Measurements from ENCODE around the gene ZNF48.

Gene ZNF48

GRCh38 chr16:30377812-30378235, 17.4 kb upstream of the ZNF48 start:
- H3K9ac ChIP-seq: peak overlapping the region; percentile 98
- no peaks in the 10 kb centered on the region for H3K27me3 ChIP-seq (ENCODE audit: control insufficient read depth, insufficient read depth, low read length)
- no peaks in the 10 kb centered on the region for H3K79me2 ChIP-seq
- H3K27ac ChIP-seq: peak overlapping the region; percentile 100
- peak overlapping the region; percentile 98 for H3K4me3 ChIP-seq (ENCODE audit: low read depth, low read length)
- peak overlapping the region; percentile 100 for H3K4me2 ChIP-seq (ENCODE audit: low read length)
- no peaks in the 10 kb centered on the region for H3K36me3 ChIP-seq (ENCODE audit: control insufficient read depth, insufficient read depth, low read length)
- H3K9me3 ChIP-seq (ENCODE audit: control insufficient read depth, low read length): no peaks in the 10 kb centered on the region
- TF ChIP-seq CTCF (IDR thresholded peaks at IDR 0.05): no peak
- peaks cover 4% of the 10 kb centered on the region for H3K4me1 ChIP-seq
- H2AFZ ChIP-seq: peak overlapping the region; percentile 93

DNA sequence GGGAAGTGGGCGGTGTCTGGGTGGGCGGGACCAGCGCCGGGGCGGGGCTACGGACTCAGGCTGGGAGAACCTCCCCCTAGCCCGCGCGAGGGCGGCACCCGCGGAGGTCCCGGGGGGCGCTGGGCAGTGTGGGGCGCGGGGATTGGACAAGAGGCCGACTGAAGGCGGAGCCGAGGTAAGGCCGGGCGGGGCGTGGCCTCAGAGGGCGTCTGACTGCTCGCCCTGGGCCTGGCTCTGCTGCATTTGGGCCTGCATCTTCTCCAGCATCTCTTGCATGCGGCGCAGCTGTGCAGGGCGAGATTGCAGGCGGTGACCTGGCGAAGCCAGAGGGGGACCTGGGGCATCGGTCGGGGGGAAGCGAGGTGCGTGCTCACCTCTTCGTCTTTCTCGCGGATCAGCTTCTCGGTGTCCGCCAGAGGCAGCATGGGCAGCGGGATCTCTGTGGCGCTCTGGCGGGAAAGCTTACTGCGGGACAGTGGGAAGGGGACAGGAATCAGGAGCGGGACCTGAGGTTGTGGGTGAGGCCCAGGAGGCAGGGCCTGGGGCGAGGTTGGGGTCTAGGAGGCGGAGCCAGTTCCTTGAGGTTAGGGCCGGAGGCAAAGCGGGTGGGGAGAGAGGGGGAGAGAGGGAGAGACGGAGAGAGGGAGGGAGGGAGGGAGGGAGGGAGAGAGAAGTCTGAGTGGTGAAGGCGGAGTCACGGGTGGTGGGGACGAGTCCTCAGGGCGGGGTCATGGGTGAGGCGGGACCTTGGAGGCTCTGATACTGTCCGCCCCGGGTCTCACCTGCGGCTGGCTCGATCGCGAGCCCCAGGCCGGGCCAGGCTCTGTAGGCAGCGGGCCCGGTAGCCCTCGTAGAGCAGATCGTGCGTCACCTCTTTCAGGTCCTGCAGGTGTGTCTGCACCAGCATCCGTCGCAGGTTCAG, 16.7 kb upstream of the ZNF48 start:
- no peak for TF ChIP-seq CTCF (IDR thresholded peaks at IDR 0.05)
- Histone ChIP-seq H3K4me1 (peaks cover 4% of the 10 kb centered on the region), H3K27me3 (ENCODE audit: control insufficient read depth, insufficient read depth, low read length) (no peaks in the 10 kb centered on the region), H3K9ac (peak overlapping the region; percentile 70), H2AFZ (peak overlapping the region; percentile 93), H3K4me2 (ENCODE audit: low read length) (peak overlapping the region; percentile 100), H3K9me3 (ENCODE audit: control insufficient read depth, low read length) (no peaks in the 10 kb centered on the region), H3K27ac (peak overlapping the region; percentile 100), H3K79me2 (no peaks in the 10 kb centered on the region), H3K4me3 (ENCODE audit: low read depth, low read length) (peak overlapping the region; percentile 98), H3K36me3 (ENCODE audit: control insufficient read depth, insufficient read depth, low read length) (no peaks in the 10 kb centered on the region)

- Histone ChIP-seq H3K9me3 (ENCODE audit: control insufficient read depth, low read length) (no peaks in the 10 kb centered on the region), H3K4me1 (peaks cover 4% of the 10 kb centered on the region), H2AFZ (peak overlapping the region; percentile 49), H3K27me3 (ENCODE audit: control insufficient read depth, insufficient read depth, low read length) (no peaks in the 10 kb centered on the region), H3K36me3 (ENCODE audit: control insufficient read depth, insufficient read depth, low read length) (no peaks in the 10 kb centered on the region), H3K4me3 (ENCODE audit: low read depth, low read length) (peak overlapping the region; percentile 98), H3K9ac (no peak overlapping the region), H3K79me2 (no peaks in the 10 kb centered on the region), H3K4me2 (ENCODE audit: low read length) (peak overlapping the region; percentile 85), H3K27ac (peak overlapping the region; percentile 100)
- TF ChIP-seq CTCF (IDR thresholded peaks at IDR 0.05): no peak
Measured at GRCh38 chr16:30379158-30379783, 15.9 kb upstream of the ZNF48 start.

- peaks cover 4% of the 10 kb centered on the region for H3K4me1 ChIP-seq
- TF ChIP-seq CTCF (IDR thresholded peaks at IDR 0.05): no peak
- H3K9me3 ChIP-seq (ENCODE audit: control insufficient read depth, low read length): no peaks in the 10 kb centered on the region
- no peak overlapping the region for H3K4me2 ChIP-seq (ENCODE audit: low read length)
- no peak overlapping the region for H2AFZ ChIP-seq
- H3K4me3 ChIP-seq (ENCODE audit: low read depth, low read length): no peak overlapping the region
- H3K27me3 ChIP-seq (ENCODE audit: control insufficient read depth, insufficient read depth, low read length): no peaks in the 10 kb centered on the region
- H3K79me2 ChIP-seq: no peaks in the 10 kb centered on the region
- H3K9ac ChIP-seq: no peak overlapping the region
- no peak overlapping the region for H3K27ac ChIP-seq
- no peaks in the 10 kb centered on the region for H3K36me3 ChIP-seq (ENCODE audit: control insufficient read depth, insufficient read depth, low read length)
Measured at GRCh38 chr16:30380072-30380802, 15.0 kb upstream of the ZNF48 start.

Measured in parathyroid adenoma (tissue), 2 donors.